GM18858 (cell line): ENCODE measurements around the gene SLAMF7.
"Not testable (repeated sequence)": the region's sequence is repeated elsewhere in the genome, so short reads cannot be mapped to it uniquely, and the experiment has no call there.

Experiments
- ATAC-seq: cut with Tn5 transposase; IDR thresholded peaks from one replicate; pipeline ENCODE4 v1.9.1; 2021; ENCODE audit not compliant: unreplicated experiment

The SLAMF7 gene, protein sequence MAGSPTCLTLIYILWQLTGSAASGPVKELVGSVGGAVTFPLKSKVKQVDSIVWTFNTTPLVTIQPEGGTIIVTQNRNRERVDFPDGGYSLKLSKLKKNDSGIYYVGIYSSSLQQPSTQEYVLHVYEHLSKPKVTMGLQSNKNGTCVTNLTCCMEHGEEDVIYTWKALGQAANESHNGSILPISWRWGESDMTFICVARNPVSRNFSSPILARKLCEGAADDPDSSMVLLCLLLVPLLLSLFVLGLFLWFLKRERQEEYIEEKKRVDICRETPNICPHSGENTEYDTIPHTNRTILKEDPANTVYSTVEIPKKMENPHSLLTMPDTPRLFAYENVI

DNA sequence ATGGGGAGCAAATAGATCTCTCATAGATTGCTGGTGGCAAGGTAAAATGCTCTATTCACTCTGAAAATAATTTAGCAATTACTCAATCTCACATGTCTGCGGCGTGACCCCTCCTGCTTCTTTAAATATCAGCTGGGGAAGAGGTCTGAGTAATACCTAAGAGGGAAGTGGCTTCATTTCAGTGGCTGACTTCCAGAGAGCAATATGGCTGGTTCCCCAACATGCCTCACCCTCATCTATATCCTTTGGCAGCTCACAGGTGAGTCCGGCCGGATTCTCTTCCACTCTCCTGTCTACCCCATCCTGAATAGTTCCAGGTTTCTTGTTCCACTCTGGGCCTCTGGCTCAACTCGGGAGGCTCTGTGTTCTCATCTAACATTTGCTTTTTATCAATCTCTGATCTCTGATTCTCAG, at the start of gene SLAMF7:
SLAMF7 (plus strand) TSS at position 150 of the 414 bp plus-strand sequence; CDS start at position 205, 55 bp downstream.
- peak; percentile 64 for ATAC-seq

DNA sequence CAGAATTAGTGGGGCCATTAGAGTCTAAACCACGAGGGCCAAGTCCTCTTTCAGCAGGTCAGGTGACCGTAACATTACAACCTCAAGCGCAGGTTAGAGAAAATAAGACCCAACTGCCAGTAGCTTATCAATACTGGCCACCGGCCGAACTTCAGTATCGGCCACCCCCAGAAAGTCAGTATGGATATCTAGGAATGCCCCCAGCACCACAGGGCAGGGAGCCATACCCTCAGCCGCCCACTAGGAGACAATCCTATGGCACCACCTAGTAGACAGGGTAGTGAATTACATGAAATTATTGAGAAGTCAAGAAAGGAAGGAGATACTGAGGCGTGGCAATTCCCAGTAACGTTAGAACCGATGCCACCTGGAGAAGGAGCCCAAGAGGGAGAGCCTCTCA, 46.7 kb upstream of the SLAMF7 start:
- not testable (repeated sequence) for ATAC-seq

DNA sequence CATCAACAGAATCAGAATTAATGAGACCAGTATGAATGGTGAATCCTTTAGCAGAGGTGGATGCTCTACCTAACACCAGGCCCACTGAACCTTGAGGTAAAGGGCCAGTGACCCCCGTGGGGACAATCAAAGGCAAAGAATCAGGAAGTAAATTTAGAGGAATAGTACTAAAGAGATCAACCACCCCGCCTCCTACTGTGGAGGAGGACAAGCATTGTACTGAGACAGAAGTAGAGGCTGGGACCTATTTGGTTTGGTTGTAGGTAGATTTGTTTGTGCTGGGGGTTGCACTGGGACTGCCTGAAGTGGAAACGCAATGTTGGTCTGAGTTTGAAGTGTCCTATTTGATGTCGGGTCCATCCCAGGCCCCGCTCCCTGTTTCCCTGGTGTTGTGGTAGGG, 36.9 kb upstream of the SLAMF7 start:
- ATAC-seq: no peak

DNA sequence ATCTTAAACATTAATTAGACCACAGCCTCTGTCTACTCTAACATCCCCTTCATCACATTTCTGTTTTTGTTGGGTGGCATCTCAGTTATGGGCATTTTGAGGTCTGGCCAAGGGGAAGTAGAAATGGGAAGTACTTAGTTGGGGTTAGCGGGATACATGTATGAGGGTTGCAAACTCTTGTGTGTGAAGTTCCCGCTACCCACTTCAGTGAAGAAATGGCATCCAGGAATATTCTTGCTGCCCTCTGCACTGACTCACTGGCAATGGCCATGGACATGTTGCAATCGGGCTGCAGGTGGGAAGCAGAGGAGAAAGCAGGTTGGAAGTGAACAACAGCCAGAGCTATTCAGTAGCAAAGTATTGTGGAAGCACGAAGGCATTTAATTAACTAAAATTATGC, 34.8 kb upstream of the SLAMF7 start:
- ATAC-seq: no peak

DNA sequence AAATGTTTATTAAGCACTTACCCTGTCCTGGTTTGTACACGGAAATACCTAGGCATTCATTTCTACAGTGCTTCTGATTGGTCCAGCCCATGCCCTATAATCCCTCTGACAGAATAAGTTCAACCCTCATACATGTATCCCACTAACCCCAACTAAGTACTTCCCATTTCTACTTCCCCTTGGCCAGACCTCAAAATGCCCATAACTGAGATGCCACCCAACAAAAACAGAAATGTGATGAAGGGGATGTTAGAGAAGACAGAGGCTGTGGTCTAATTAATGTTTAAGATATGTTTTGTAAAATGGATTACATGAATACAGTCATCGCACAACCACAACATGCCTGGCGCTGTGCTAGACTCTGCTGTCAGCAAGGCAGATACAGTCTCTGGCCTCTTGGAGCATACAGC, 33.8 kb upstream of the SLAMF7 start:
- not testable (repeated sequence) for ATAC-seq

DNA sequence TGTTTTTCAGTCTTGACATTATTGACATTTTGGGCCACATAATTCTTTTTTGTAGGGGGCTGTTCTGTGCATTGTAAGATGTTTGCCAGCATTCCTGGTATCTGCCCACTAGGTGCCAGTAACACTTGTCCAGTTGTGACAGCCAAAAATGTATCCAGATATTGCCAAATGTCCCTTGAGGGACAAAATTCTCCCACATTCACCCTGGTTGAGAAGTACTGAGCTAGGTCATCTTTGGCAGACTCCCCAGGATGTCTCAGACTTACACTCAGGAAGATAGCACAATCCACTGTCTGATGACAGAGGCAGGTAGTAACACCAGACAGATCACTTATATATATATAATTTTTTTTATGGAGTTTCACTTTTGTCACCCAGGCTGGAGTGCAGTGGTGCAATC, 33.3 kb upstream of the SLAMF7 start:
- no peak for ATAC-seq

DNA sequence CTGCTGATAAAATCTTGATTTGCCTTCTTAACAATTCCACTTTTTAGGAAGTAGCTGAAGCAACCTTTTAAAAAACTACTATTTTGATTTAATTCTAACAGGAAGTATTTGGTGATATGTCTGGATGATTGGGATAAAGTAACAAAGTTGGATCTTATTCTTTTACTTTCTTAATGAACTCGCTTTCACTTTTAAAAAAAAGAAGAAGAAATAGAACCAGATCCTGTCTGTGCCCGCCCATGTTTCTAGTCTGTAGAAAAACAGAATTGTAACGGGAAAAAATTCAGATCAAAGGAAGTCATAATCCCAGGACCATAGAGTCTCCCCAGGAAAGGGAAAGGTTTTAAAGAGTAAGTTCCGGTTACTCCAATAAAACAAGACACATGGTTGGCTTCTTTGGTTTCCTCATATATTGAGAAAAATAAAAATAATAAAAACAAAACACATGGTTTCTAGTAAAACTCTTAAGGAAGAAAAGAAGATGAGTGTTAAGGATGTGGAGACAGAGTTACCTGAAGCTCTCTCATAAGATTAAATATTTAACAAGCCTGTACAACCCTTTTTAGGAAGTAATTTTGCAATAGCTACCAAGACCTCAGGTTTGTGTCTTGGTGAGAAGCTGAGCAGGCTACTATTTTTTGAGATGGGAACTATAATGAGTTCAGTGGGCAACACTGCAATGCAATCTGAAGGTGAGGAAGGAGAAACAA, 32.4 kb upstream of the SLAMF7 start:
- ATAC-seq: no peak

DNA sequence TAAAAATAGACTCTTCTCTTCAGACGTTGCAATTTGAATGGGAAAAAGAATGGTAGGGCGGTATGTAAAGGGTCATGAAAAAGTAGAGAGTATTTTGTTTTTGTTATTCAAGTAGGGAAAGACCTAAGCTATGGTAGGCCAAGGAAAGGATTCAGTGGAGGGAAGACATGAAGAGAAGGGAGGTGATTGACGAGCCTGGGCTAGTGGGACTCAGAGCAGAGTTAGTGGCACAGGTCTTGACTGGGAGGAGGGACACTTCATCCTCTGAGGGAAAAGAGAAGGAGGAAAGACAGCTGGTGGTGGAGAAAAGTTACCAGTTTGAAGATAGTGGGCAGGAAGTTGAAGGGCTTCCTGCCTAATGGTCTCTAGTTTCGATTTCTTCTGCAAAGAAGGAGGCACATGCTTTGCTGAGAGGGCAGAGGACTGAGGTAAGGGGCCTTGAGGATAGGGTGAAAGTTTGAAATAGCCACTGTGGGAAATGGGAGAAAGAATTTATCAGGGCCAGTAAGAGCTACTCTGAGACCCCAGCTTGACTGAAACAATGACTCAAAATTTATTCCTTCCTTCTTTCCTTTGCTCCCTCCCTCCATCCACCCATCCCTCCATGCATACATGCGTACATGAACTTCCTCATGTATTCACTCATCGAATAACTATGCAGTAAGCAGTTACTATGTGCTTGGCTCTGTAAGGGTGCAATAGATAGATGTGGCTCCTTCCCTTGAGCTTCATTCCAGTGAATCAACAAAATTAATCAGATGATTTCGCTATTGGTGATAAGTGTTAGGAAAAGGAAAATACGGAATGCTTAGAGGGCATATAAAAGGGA, 31.6 kb upstream of the SLAMF7 start:
- ATAC-seq: no peak

DNA sequence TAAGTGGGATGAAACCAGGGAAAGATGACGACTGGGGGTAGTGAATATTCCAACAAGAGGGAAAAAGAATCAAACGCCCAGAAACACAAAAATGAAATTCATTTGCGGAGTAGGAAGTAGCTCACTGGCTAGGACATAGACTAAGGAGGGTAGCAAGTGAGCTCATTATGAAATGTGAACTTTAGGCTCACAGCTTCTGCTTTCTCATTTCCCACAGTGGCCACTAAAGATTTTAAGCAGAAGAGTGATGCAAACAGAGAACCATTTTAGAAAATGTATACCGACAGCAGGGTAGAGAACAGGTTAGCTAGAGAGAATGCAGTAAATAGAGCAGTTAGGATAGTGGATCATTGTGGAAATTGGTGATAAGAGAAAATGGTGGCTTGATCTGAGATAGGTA, 30.9 kb upstream of the SLAMF7 start:
- ATAC-seq: no peak

DNA sequence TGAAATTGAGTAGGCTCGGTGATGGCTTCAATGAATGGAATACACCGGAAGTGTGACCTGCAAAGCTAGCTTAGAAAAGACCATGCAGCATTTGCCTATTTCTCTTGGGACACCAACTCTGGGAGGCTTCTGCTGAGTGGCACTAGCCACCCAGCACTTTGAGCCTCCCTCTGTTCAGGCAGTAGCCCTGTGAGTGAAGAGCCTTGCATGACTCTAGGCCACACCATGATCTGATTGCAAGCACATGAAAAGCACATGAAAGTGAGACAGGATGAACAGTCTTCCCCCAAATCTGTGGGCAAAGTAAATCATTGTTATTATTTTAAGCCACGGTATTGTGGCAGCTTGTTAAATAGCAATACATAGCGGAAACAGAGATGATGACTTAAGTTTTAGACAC, 30.2 kb upstream of the SLAMF7 start:
- peak; percentile 21 for ATAC-seq

DNA sequence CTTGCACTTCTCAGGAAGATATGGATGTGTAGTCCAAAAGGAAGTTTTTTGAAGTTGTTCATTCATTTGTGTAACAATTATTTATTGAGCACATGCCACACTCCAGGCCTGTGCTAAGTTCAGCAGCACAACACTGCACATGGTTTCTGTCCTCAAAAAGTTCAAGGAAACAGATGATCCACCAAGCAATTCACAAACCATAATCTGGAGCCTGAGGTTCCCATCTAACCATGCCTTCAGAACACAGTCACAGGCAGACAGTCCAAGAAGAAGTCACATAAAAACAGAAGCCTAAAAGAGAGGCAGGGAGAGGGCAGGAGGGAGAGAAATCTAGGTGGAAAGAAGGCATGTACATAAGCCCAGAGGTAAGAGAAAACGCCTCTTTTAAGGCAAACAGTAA, 29.3 kb upstream of the SLAMF7 start:
- no peak for ATAC-seq

DNA sequence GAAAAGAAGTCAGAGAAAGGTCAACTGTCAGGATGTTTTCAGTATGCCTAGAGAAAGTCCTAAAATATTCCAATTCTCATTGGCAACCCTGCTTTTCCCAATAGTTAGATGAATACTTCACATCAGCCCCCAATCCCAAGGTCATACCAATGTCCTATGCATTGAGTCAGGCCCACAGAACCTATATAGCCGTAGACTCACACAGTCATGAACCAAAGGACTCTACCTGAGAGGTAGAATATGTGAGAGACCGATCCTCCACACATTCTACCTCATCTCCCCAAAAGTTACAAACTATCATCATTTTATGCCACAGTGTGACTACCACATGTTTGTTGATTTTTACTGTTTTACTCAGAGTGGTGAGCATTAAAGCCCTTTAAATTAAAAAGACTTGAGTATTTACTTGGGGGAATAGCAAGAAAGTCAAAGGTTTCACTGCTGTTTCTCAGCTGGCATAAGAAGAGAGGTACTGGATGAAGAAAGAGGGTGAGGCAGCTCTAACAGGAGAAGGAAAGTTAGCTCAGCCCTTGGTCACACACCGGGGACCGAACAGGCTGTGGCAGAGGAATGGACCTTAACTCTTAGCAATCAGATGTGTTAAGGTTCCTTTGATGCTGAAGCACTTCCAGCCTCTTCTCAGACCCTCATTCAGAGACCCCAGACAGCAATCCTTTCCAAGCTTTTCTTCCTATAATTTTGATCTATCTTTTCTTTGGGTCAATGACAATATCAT, 28.4 kb upstream of the SLAMF7 start:
- ATAC-seq: no peak

DNA sequence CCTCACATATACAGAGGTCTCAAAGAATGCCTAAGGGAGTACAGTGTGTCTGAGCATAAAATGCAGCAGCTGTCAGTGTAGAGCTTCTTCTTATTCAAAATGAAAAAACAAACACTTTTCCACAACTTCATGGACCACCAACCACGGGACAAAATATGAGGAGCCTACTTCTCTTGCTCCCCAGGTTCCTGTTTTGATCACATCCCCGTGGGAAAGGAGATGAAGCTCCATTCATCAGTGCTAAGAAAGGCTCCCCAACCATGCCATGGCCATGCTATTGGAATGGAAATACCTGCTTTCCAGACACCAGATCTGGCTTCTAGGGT, 27.8 kb upstream of the SLAMF7 start:
- ATAC-seq: no peak

DNA sequence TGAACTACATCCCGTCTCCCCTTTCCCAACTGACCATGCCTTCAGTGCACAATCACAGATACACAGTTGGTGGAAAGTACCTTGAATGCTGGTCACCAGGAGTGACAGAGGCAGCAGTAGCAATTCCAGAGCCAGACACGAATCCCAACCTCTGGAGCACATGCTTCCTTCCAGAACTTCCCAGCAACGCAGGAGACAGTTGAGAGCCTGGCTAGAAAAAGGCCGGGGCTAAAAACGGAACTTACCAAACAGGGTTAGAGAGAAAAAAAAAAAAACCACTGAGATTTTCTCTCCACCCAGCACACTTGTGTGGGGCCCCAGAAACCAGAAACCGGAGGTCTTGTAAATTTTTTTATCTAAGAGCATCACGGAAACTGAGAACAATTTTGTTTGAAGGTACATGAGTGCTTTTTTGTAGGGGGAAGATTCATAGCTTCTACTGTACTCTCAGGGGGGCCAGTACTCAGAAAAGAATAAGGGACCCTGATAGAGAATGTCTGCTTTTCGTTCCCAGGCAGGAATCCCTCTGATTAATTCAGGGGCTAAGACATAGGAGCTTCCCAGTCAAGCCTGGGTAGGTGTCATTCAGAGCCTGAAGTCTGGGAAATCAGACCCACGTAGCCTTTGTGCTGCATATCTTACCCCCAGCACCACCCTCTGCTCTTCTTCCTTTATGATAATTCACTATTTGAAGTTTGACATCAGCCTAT, 27.3 kb upstream of the SLAMF7 start, which contains the start of gene CD48:
CD48 (minus strand) TSS at position 221 of the 710 bp plus-strand sequence; CDS start at position 162, 59 bp downstream.
- ATAC-seq: no peak

DNA sequence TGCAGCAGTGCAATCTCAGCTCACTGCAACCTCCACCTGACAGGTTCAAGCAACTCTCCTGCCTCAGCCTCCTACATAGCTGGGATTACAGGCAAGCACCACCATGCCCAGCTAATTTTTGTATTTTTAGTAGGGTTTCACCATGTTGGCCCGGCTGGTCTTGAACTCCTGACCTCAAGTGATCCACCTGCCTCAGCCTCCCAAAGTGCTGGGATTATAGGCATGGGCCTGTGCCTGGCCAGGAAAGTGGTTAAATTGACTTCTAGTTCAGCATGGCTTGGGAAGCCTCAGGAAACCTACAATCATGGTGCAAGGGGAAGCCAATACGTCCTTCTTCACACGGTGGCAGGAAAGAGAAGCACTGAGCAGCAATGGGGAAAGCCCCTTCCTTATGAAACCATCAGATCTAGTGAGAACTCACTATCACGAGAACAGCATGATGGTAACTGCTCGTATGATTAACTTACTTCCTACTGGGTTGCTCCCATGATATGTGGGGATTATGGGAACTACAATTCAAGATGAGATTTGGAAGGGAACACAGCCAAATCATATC, 26.4 kb upstream of the SLAMF7 start:
- peak; percentile 40 for ATAC-seq

DNA sequence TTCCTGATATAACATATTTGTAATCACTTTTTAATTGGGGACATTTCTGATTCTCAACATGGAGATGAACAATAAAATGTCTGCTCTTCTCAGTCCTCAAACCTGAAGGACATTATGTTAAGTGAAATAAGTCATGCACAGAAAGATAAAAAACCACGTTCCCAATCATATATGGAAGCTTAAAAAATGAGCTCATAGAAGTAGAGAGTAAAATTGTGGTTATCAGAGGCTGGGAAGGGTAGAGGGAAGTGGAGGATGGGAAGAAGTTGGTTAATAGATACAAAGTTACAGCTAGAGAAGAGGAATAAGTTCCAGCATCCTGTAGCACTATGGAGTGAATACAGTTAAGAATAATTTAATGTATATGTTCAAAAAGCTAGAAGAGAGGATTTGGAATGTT, 25.9 kb upstream of the SLAMF7 start:
- ATAC-seq: no peak

DNA sequence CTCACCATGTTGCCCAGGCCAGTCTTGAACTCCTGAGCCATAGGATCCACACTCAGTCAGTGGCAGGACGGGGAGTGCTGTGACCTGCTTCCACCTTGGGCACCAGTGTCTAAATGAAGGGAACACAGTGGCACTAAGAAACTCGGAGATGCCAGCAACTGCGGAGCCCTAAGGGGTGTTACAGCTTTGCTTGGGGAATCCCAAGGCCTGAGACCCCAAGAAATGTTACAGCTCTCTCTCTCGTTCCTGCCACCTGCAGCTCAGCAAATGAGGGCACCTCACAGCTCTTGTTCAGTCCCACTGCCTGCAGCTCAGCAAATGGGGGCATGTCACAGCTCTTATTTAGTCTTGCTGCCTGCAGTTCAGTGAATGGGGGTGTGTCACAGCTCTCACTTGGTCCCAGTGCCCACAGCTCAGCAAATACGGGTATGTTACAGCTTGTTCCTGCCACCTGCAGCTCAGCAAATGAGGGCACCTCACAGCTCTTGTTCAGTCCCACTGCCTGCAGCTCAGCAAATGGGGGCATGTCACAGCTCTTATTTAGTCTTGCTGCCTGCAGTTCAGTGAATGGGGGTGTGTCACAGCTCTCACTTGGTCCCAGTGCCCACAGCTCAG, 24.9 kb upstream of the SLAMF7 start:
- not testable (repeated sequence) for ATAC-seq

DNA sequence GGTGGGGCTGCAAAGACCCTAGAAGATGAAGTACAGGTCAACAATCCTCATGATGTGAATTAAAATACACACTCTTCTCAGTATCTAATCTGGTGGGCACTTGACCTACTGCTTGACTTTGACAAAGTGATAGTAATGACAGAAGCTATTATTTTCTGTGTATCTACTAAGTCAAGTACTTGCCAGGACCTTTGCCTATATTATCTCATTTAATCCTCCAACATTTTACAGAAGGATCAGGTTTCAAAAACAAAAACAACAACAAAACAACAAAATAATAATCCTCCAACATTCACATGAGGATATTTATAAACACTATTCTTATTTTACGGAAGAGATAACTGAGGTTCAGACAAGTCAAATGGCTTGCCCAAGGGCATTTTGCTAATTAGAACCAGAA, 23.0 kb upstream of the SLAMF7 start:
- no peak for ATAC-seq

DNA sequence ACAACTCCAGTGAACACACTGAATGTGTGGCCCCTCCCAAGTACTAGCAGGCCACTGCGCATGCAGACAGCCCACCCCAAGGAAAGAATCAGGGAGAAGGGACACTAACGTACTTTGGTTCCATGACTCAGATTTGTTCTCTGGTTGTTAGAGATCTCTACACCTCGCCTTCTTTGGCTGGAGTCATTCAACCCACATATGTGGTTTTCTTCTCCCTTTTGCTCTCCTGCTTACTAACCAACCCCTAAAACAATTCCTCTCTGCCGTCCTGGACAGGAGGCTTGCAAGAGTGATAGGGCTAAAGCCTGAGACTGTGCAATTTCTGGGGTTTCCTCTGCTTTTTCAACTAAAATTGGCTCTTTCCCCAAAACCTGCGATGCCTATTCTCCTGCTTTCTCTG, 21.7 kb upstream of the SLAMF7 start:
- no peak for ATAC-seq

DNA sequence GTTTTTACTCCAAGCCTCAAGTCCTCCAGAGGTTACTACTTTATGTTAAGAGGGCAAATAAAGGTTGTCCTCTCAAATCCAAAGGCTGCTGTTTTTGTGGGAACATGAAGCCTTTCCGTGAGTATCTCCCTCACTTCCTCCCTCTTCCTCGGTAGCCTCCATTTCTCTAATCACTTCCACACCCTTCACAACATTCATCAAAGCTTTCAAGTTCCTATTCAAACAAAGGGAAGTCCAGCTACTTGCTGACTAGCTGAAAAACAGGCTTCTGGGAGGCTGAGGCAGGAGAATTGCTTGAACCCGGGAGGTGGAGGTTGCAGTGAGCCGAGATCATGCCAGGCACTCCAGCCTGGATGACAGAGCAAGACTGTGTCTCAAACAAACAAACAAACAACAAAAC, 20.8 kb upstream of the SLAMF7 start:
- ATAC-seq: no peak
